Activated T-helper 17 cell treated with anti-CD3 and anti-CD28 coated beads, Interleukin-2, amount 50 U/mL, for 72 hours (primary cell): ENCODE results near the gene UQCRFS1. TPM values are rescaled to one million over a fixed set of nuclear protein-coding genes. Genes with fewer than 3 reads are reported as not detected.
A peak's percentile ranks its signal among the peaks of the same experiment; 100 is the strongest.
"Not testable (repeated sequence)": the region's sequence is repeated elsewhere in the genome, so short reads cannot be mapped to it uniquely, and the experiment has no call there.

Experiments used
- ATAC-seq: fragments of 150-1000 bp; cut with Tn5 transposase; replicated peaks from 2 replicates; pipeline ENCODE4 v1.10.0; 2021; ENCODE audit warnings: mild to moderate bottlenecking, moderate library complexity
- H3K27ac Mint-ChIP-seq: one replicate; pipeline ENCODE4 v1.8.0; 2022; ENCODE audit warnings: mixed read lengths
- H3K27me3 Mint-ChIP-seq: one replicate; pipeline ENCODE4 v1.8.0; 2022; ENCODE audit warnings: mixed read lengths
- H3K36me3 Mint-ChIP-seq: one replicate; pipeline ENCODE4 v1.8.0; 2022; ENCODE audit warnings: low read depth, mild to moderate bottlenecking, mixed read lengths
- H3K4me1 Mint-ChIP-seq: one replicate; pipeline ENCODE4 v1.8.0; 2022; ENCODE audit warnings: mixed read lengths
- H3K4me3 Mint-ChIP-seq: one replicate; pipeline ENCODE4 v1.8.0; 2022; ENCODE audit warnings: mild to moderate bottlenecking, mixed read lengths
- H3K9me3 Mint-ChIP-seq: one replicate; pipeline ENCODE4 v1.8.0; 2022; ENCODE audit warnings: mixed read lengths
- total RNA-seq, 2 donors: library from RNA; stranded (reverse); gene quantifications; one replicate each; pipeline ENCODE4 v1.2.3, GENCODE V29; 2022

Gene UQCRFS1
- total RNA-seq: 10 to 100 TPM; 23.1 to 44.2 TPM

DNA sequence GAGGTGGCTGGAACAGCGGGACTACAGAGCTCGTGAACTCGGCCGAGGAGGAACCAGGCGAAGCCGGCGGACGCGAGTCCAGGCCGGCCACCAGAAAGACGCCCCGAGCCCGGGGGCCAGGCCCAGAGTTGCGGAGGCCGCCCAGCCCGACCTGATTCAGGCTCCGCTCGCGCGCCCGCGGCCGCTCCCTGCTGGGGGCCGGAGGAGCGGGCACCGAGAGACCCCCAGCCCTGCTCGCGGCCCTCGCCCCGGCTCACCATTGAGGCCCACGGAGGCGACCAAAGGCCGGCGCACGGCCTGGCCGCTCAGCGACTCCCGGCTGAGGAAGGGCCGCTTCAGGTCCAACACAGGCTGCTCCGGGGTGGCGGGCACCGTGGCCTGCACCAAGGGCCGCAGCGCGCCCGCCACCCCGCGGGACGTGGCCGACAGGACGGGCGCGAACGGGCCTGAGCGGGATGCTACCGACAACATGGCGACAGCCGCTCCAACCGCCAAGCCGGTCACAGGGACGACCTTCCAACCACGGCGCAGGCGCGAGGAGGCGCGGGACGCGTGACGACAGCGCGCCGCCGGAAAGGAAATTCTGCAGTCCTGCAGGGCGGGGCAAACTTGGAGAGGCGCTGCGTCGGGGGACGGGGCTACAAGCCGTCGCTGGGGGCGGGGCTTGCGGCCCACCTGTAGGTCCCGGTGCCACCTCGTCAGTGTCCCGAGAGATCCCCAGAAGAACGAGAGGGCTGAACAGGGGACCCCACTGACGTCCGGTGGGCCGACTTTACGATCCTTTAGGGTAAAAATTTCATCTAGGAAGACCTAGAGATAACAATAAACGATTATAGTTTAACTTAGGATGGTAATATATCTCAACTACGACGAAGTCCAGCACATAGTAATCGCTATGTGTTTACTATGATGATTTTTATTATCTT, at the start of gene UQCRFS1:
Gene UQCRFS1, minus strand, starts transcription at position 504 of the 926 bp plus-strand sequence. Its CDS starts 33 bp downstream, at position 471.
- peaks cover 4% of the 10 kb centered on the region for H3K9me3 Mint-ChIP-seq
- H3K36me3 Mint-ChIP-seq: peaks cover 44% of the 10 kb centered on the region
- H3K27ac Mint-ChIP-seq: peak within 1 kb of the TSS; percentile 98

DNA sequence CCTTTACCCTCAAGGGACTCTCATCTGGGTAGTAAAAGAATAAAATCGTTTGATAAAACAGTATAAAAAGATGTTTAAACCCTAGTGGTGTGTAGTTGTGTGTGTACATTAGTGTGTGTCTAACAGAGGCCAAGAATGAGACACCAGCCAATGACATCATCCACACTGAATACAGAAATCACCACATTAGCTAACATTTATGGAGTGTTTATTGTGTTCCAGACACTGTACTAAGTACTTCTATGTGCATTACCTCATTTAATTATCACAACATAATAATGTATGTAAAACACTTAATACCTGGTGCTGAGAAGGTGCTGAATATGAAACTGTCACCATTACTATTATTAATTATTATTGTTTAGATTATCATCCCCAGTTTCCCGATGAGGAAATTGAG, 49.1 kb upstream of the UQCRFS1 start:
- no peaks in the 10 kb centered on the region for H3K9me3 Mint-ChIP-seq
- H3K4me3 Mint-ChIP-seq: no peak overlapping the region

More for the DNA sequence above, at the start of gene UQCRFS1:
- peak within 1 kb of the TSS; percentile 99 for H3K4me3 Mint-ChIP-seq
- peaks cover 35% of the 10 kb centered on the region for H3K4me1 Mint-ChIP-seq
- ATAC-seq: peak; percentile 98
- no peaks in the 10 kb centered on the region for H3K27me3 Mint-ChIP-seq

DNA sequence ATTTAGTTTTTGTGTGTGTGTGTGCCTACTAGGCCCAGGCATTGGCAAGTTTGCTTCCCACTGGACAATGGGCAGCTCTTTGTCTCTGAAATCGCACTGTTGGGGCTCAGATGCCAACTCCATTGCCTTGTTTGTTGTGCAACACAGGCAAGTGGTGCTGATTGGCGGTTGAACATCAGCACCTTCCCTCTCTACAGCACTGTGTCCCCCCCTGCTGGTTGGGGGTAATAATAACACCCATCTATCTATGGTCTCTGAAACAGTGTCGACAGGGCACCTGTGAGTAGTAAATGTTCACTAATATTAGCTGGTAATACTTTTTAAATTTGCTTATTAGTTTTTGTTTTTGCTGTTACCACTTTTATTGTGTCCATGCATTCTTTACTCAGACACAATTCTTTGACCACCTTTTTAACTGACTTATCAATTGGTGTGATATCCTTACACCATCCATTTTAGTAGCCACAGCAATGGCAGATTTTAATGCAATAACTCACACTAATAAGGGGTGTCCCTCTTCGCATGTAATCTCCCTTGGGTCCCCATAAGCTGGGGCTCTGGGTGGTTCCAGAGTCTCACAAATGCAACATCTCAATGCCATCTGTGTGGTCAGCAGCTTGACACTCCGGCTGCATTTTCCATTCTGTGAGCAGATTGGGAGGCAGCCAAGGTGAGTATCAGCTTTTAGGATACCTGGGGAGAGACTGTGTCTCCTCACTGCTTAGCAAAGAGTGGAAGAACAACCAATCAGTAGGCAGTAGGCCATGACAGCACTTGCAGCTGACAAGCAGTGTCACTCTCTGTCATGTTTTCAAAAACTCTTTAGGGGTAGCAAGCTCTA, 47.7 kb upstream of the UQCRFS1 start:
- no peaks in the 10 kb centered on the region for H3K9me3 Mint-ChIP-seq
- no peaks in the 10 kb centered on the region for H3K4me1 Mint-ChIP-seq
- H3K27me3 Mint-ChIP-seq: peaks cover 3% of the 10 kb centered on the region
- no peaks in the 10 kb centered on the region for H3K36me3 Mint-ChIP-seq
- peak; percentile 66 for ATAC-seq
- H3K4me3 Mint-ChIP-seq: no peak overlapping the region
- no peak overlapping the region for H3K27ac Mint-ChIP-seq

More for the DNA sequence above, 49.1 kb upstream of the UQCRFS1 start:
- H3K4me1 Mint-ChIP-seq: no peaks in the 10 kb centered on the region
- H3K36me3 Mint-ChIP-seq: no peaks in the 10 kb centered on the region
- H3K27me3 Mint-ChIP-seq: peaks cover 6% of the 10 kb centered on the region
- H3K27ac Mint-ChIP-seq: no peak overlapping the region
- ATAC-seq: no peak

DNA sequence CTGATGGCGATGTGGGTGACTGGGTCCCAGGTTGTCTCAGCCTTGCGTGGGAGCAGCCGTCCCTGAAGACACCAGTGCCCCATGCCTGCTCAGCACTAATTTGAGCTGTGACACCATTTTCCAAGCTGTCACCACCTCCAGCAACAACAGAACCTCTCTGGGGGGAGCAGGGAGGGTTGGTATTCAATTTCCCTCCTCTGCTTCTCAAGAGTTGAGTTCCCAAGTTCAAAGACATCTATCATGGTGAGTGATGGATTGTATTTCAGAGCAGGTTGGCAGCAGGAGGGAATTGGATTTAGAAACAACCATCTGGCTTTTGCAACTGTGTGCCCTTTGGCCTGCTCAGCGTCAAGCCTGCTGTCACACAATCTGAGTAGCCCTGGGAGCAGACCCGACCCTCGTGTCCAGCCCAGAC, 46.9 kb upstream of the UQCRFS1 start:
- no peak for ATAC-seq
- Mint-ChIP-seq H3K27ac (no peak overlapping the region), H3K4me3 (no peak overlapping the region), H3K27me3 (peaks cover 3% of the 10 kb centered on the region), H3K4me1 (no peaks in the 10 kb centered on the region), H3K9me3 (no peaks in the 10 kb centered on the region), H3K36me3 (no peaks in the 10 kb centered on the region)

DNA sequence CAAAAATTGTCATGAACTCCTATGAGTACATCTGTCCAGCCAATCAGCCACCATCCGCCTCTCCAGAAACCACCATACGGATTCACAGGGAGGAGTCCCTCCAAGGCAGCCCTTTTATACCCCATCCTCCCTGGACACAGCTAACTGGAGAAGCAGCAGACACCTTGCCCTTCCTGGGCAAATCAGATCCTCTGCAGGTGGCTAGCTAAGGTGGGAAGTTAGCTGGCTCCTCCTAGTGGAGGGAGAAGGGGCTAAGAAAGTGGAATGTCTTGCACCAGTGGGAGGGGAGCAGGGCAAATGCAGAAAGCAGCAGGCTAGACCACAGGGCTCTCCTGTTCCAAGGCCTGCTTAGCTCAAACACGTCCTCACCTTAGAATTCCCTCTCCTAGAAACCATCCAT, 46.2 kb upstream of the UQCRFS1 start:
- Mint-ChIP-seq H3K27me3 (peaks cover 5% of the 10 kb centered on the region), H3K27ac (no peak overlapping the region), H3K4me1 (no peaks in the 10 kb centered on the region), H3K36me3 (no peaks in the 10 kb centered on the region), H3K9me3 (no peaks in the 10 kb centered on the region), H3K4me3 (no peak overlapping the region)
- no peak for ATAC-seq

DNA sequence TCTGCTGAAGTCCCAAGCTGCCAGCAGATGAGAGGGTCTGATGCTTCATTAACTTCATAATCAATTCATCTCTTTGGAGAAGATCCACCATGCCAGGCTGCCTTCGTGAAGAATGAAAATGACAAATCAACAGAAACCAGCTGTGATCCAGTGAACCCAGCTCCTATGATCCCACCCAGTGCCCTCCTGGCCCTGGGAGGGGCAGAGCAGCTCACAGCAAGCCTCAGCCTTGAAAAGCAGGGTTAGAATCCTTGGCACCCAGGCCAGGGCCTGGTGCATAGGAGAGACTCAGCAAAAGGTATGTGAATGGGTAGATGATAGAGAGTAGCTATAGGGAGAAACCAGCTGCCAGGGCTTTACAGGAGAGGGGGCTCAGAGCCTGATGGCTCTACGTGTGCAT, 43.6 kb upstream of the UQCRFS1 start:
- no peaks in the 10 kb centered on the region for H3K4me1 Mint-ChIP-seq
- no peak for ATAC-seq
- no peaks in the 10 kb centered on the region for H3K9me3 Mint-ChIP-seq
- no peak overlapping the region for H3K4me3 Mint-ChIP-seq
- no peak overlapping the region for H3K27ac Mint-ChIP-seq
- H3K36me3 Mint-ChIP-seq: no peaks in the 10 kb centered on the region
- peaks cover 18% of the 10 kb centered on the region for H3K27me3 Mint-ChIP-seq

DNA sequence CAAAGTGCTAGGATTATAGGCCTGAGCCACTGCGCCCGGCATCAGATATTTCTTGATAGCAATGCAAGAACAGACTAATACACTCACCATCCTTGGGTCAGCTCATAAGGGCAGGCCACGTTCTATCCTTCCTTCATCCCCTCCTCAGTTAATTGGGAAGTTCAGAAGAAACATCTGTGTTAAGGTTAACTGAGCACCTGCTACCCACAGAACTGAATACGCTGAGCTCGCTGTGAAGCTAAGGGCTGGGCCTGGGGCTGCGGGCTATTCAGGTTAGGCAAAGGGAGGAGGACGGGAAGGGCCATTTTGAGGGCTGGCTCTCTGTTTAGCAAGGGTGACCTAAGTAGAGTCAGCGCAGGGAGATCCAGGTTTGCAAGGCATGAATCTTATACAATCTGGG, 43.0 kb upstream of the UQCRFS1 start:
- no peak overlapping the region for H3K4me3 Mint-ChIP-seq
- no peaks in the 10 kb centered on the region for H3K9me3 Mint-ChIP-seq
- H3K27ac Mint-ChIP-seq: no peak overlapping the region
- H3K4me1 Mint-ChIP-seq: no peaks in the 10 kb centered on the region
- ATAC-seq: no peak
- no peaks in the 10 kb centered on the region for H3K36me3 Mint-ChIP-seq
- H3K27me3 Mint-ChIP-seq: peaks cover 18% of the 10 kb centered on the region

DNA sequence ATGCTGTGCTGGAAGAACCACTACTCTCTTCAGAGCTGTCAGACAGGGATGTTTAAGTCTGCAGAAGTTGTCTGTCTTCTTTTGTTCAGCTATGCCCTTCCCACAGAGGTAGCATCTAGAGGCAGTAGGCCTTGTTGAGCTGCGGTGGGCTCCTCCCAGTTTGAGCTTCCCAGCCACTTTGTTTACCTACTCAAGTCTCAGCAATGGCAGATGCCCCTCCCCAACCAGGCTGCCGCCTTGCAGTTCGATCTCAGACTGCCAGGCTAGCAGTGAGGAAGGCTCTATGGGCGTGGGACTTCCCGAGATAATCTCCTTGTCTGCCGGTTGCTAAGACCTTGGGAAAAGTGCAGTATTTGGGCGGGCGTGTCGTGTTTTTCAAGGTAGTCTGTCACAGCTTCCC, 42.1 kb upstream of the UQCRFS1 start:
- H3K4me3 Mint-ChIP-seq: no peak overlapping the region
- H3K36me3 Mint-ChIP-seq: no peaks in the 10 kb centered on the region
- no peaks in the 10 kb centered on the region for H3K9me3 Mint-ChIP-seq
- peaks cover 18% of the 10 kb centered on the region for H3K27me3 Mint-ChIP-seq
- H3K4me1 Mint-ChIP-seq: no peaks in the 10 kb centered on the region
- ATAC-seq: no peak
- no peak overlapping the region for H3K27ac Mint-ChIP-seq

DNA sequence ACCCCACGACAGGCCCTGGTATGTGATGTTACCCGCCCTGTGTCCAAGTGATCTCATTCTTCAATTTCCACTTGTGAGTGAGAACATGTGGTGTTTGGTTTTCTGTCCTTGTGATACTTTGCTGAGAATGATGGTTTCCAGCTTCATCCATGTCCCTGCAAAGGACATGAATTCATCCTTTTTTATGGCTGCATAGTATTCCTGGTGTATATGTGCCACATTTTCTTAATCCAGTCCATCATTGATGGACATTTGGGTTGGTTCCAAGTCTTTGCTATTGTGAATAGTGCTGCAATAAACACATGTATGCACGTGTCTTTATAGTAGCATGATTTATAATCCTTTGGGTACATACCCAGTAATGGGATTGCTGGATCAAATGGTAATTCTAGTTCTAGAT, 36.8 kb upstream of the UQCRFS1 start:
- H3K27me3 Mint-ChIP-seq: peaks cover 40% of the 10 kb centered on the region
- H3K4me1 Mint-ChIP-seq, H3K4me3 Mint-ChIP-seq, H3K9me3 Mint-ChIP-seq, ATAC-seq, H3K27ac Mint-ChIP-seq, H3K36me3 Mint-ChIP-seq: not testable (repeated sequence)

DNA sequence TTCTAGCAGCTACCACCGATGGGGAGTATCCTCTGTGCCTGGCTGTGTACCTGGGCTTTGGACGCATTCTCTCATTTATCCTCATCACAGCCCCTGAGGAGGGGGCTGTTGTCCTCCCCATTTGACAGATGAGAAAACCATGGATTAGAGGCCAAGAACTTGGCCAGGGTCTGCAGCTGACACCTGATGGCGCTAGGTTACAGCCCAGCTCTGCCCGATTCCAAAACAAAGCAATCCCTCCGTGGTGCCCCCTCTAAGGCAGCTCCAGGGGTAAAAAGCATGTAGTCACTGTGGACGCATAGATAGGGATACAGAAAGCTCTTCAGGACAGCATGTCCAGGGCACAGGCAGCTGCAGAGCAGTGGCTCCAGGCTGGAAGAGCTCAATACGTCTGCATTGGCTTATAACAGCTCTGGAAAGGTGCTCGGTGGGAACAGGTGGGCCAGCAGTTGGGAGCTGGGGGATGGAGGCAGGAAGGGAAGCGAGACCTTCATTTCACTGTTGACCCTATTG, 35.4 kb upstream of the UQCRFS1 start:
- Mint-ChIP-seq H3K27ac (no peak overlapping the region), H3K36me3 (no peaks in the 10 kb centered on the region), H3K4me1 (no peaks in the 10 kb centered on the region), H3K9me3 (no peaks in the 10 kb centered on the region), H3K27me3 (peaks cover 37% of the 10 kb centered on the region), H3K4me3 (no peak overlapping the region)
- ATAC-seq: no peak

DNA sequence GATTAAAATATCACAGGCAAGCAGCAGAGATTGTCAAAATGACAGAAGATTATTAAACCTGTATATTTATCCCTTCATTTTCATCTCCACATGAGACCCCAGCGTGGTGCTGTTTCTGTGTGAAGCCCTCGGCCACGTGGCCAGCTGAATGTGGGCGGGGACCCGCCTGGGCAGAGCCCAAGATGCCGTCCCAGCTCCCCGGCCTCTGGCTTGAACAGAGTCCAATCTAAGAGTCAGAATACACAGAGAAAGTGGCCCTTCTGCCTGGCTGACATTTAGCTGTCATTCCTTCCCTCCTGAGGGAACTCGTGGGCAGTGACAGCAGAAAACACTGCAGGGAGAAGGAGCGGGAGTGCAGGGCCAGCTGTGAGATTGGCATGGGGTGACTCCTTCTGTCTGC, 34.9 kb upstream of the UQCRFS1 start:
- no peaks in the 10 kb centered on the region for H3K9me3 Mint-ChIP-seq
- H3K4me3 Mint-ChIP-seq: no peak overlapping the region
- no peaks in the 10 kb centered on the region for H3K4me1 Mint-ChIP-seq
- H3K36me3 Mint-ChIP-seq: no peaks in the 10 kb centered on the region
- no peak for ATAC-seq
- peaks cover 38% of the 10 kb centered on the region for H3K27me3 Mint-ChIP-seq
- no peak overlapping the region for H3K27ac Mint-ChIP-seq

DNA sequence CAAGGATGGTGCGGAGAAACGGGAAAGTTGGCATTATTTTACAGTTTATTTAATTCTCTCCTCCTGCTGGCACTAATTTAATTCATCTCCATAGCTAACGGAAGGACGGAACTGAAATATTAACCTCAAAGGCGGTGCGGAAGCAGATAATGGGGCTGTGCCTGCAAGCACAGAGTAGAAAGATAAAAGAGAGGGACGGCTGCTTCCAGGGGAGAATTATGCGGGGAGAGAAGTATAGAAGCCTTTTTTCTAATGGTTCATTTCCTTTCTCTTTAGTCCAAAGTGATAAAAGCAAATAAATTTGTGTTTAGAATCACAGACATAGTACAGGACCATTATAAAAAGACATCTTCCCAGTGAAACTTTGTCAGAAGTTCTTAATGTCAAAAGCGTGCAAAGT, 34.5 kb upstream of the UQCRFS1 start:
- H3K27ac Mint-ChIP-seq: no peak overlapping the region
- H3K27me3 Mint-ChIP-seq: peaks cover 35% of the 10 kb centered on the region
- no peak for ATAC-seq
- H3K4me1 Mint-ChIP-seq: no peaks in the 10 kb centered on the region
- H3K4me3 Mint-ChIP-seq: no peak overlapping the region
- H3K9me3 Mint-ChIP-seq: no peaks in the 10 kb centered on the region
- no peaks in the 10 kb centered on the region for H3K36me3 Mint-ChIP-seq

DNA sequence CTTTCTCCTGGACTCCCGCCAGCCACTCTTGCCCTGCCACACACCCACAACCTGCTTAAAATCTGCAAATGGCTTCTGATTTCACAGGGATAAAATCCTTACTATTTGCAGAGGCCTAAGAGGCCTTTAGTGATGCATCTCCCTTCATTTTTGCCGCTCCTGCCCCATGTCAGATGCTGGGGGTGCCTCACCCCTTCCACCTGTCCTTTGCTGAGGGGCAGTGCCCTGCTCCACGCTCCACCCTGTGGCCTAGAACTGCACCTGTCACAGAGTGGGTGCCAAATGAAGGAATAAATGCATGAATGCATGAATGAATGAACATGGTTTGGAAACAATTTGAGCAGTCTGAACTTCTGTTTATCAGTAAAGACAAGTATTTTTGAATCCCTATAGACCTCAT, 34.1 kb upstream of the UQCRFS1 start:
- Mint-ChIP-seq H3K36me3 (no peaks in the 10 kb centered on the region), H3K27me3 (peaks cover 32% of the 10 kb centered on the region), H3K4me3 (no peak overlapping the region), H3K9me3 (no peaks in the 10 kb centered on the region), H3K4me1 (no peaks in the 10 kb centered on the region), H3K27ac (no peak overlapping the region)
- ATAC-seq: no peak

DNA sequence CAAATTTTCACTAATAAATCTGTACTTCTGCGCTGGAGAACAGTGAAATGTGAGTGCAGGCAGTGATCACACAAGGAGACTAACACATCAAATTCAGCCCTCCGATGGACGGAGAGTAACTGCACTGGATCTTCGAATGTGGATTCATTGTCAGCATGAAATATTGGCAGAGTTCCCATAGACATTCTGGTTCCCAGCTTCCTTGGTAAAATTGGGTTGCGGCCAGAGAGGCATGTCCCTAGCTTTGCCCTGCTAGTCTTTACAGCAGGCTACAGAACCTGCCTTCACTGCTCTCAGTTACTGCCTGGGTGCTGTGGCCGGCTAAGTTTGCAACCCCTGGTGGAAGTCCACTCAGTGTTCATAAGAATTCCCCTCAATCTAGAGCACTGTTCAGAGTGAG, 32.3 kb upstream of the UQCRFS1 start:
- no peak for ATAC-seq
- no peak overlapping the region for H3K4me3 Mint-ChIP-seq
- H3K27me3 Mint-ChIP-seq: peaks cover 41% of the 10 kb centered on the region
- no peaks in the 10 kb centered on the region for H3K4me1 Mint-ChIP-seq
- no peaks in the 10 kb centered on the region for H3K9me3 Mint-ChIP-seq
- no peaks in the 10 kb centered on the region for H3K36me3 Mint-ChIP-seq
- H3K27ac Mint-ChIP-seq: no peak overlapping the region
